Measurements from ENCODE around the gene DGCR2. TPM values are rescaled to one million over a fixed set of nuclear protein-coding genes. Genes with fewer than 3 reads are reported as not detected.

The DGCR2 gene
- total and polyA plus RNA-seq, 2 experiments from 2014 or later: 25.6 to 42.7 TPM

DNA sequence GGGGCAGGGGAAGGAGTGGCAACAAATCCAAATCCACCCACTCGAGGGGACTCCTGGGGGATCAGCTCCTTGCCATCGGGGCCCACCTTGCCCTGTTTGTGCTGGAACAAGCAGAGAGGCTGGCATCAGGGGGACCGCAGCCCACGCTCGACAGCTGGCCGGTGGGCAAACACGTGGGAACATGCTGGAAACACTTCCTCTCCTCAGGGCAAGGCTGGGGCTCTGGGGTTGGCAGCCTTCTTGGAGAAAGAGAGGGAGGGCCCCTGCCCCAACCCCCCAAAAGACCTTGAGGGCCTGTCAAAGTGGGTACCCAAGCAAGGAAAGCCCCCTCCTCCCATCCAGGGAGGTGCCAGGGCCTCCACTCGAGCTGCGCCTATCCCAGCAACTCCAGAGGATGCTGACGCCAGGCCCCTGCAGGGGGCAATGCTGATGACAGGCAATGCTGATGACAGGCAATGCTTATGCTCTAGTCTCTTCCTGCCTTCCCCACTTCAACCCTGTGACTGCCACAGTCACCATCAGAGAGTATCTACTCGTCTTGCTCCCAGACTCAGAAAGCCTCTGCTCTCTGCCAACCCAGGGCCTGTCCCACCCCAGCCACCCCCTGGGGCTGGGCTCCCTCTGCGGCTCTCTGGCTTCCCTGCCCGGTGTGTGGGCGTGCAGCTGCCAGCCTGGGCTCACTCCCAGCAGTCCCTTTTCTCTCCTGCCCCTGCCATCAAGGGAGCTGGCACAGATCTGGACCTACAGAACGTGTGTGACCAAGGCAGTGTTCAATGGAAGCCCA is 16.2 kb upstream of the DGCR2 start:
- Histone ChIP-seq H3K4me2 (ENCODE audit: unreplicated experiment) (no peak overlapping the region), H3K9ac (no peak overlapping the region), H3K27me3 (replicated peaks; ENCODE audit: insufficient read depth) (no peaks in the 10 kb centered on the region), H3K79me2 (ENCODE audit: insufficient read depth) (peaks cover 17% of the 10 kb centered on the region), H3K4me3 (no peak overlapping the region), H3F3A (ENCODE audit: insufficient read depth) (no peaks in the 10 kb centered on the region), H4K20me1 (ENCODE audit: insufficient read depth) (no peaks in the 10 kb centered on the region), H3K4me1 (ENCODE audit: insufficient read depth) (peaks cover 3% of the 10 kb centered on the region), H3K27ac (no peak overlapping the region), H3K9me2 (ENCODE audit: insufficient read depth) (no peaks in the 10 kb centered on the region), H3K36me3 (ENCODE audit: low read depth) (no peaks in the 10 kb centered on the region; the same call in 1 of the 2 replicates), H2AFZ (no peak overlapping the region), H3K9me3 (ENCODE audit: low read depth) (no peaks in the 10 kb centered on the region)
- 69 to 70% methylated on average over 12 to 15 of the region's 15 CpGs for WGBS, 2 experiments (ENCODE audit: low coverage in 1 of 2, low lambda C conversion rate in 2 of 2, missing lambda C conversion rate in 2 of 2)
- no peak for DNase-seq
- in situ Hi-C loops (cut with MboI): no loop called here
- TF ChIP-seq EZH2 (IDR thresholded peaks at IDR 0.05; ENCODE audit: insufficient read depth, poor library complexity, severe bottlenecking) (no peak), EZH2phosphoT487 (IDR thresholded peaks at IDR 0.05; ENCODE audit: insufficient read depth, low read depth) (no peak)

DNA sequence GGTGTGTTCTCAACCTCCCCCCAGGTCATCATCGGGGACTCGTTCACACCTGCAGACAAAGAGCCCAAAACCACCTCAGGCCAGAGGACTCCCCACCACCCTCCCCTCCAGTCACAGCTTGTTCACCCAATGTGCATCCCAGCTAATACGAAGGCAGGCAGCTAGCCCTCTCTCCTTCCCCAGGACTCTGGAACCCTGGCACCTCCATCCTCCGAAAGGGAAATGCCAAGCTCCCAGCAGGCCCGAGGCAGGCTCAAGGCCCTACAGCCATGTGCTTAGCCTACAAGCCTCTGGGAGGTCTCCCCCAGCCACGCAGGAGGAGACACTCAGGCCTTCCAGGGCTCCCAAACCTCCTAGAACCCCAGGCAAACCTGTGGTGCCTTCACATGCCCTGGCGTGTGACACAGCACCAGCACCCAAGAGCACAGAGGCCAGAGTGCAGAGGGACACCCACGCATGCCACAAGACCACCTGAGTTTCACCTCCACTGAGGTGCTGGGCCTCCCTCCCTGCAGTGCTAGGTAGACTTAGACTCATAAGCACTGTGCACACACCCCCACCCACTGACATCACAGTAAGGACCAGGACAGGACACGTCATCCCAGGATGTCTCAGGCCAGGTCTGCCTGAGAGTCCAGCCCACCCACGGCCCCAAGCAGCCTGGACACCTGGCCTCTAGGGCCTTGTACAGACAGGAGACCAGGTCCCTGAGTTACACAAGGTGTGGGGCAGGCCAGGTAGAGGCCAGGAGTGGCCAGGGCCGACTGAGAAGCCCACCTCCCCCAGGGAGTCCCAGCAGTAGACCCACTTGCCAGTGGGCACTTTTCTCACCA is 15.4 kb upstream of the DGCR2 start:
- H3K36me3 ChIP-seq (ENCODE audit: low read depth): no peaks in the 10 kb centered on the region; the same call in 1 of the 2 replicates
- no peak overlapping the region for H3K9ac ChIP-seq
- H3K4me3 ChIP-seq: no peak overlapping the region
- no peaks in the 10 kb centered on the region for H3K9me2 ChIP-seq (ENCODE audit: insufficient read depth)
- H3K27ac ChIP-seq: no peak overlapping the region
- in situ Hi-C loops (cut with MboI): no loop called here
- H3F3A ChIP-seq (ENCODE audit: insufficient read depth): no peaks in the 10 kb centered on the region
- H3K4me1 ChIP-seq (ENCODE audit: insufficient read depth): no peaks in the 10 kb centered on the region
- whole genome bisulfite sequencing, 2 experiments (ENCODE audit: low coverage in 1 of 2, low lambda C conversion rate in 2 of 2, missing lambda C conversion rate in 2 of 2): 86 to 89% methylated on average over 11 of the region's 11 CpGs
- TF ChIP-seq EZH2phosphoT487 (IDR thresholded peaks at IDR 0.05; ENCODE audit: insufficient read depth, low read depth) (no peak), EZH2 (IDR thresholded peaks at IDR 0.05; ENCODE audit: insufficient read depth, poor library complexity, severe bottlenecking) (no peak)
- H2AFZ ChIP-seq: no peak overlapping the region
- H3K9me3 ChIP-seq (ENCODE audit: low read depth): no peaks in the 10 kb centered on the region
- no peak for DNase-seq
- H4K20me1 ChIP-seq (ENCODE audit: insufficient read depth): no peaks in the 10 kb centered on the region
- H3K4me2 ChIP-seq (ENCODE audit: unreplicated experiment): no peak overlapping the region
- no peaks in the 10 kb centered on the region for H3K27me3 ChIP-seq (replicated peaks; ENCODE audit: insufficient read depth)
- peaks cover 8% of the 10 kb centered on the region for H3K79me2 ChIP-seq (ENCODE audit: insufficient read depth)

DNA sequence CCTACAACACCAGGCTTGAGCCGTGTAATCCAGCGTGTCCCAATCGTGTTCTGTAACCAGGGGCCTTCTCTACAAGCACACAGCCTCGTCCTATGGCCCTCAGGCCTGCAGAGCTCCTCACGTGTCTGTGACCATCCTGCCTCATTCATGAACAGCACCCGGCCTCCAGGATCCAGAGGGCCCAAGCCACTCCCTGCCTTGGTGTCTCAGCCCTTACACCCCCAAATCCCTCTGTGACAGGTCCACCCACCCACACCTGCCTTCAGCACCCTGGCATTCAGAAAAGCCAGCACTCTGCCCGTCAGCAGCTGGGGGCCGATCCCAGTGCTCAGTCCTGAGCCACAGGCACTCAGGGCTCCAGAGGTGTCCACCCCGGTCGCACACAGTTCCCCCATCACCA is 14.7 kb upstream of the DGCR2 start:
- TF ChIP-seq EZH2phosphoT487 (IDR thresholded peaks at IDR 0.05; ENCODE audit: insufficient read depth, low read depth) (no peak), EZH2 (IDR thresholded peaks at IDR 0.05; ENCODE audit: insufficient read depth, poor library complexity, severe bottlenecking) (no peak)
- Histone ChIP-seq H3K4me3 (no peak overlapping the region), H3K27me3 (replicated peaks; ENCODE audit: insufficient read depth) (no peaks in the 10 kb centered on the region), H3K9me2 (ENCODE audit: insufficient read depth) (no peaks in the 10 kb centered on the region), H4K20me1 (ENCODE audit: insufficient read depth) (no peaks in the 10 kb centered on the region), H3K9ac (no peak overlapping the region), H3K4me2 (ENCODE audit: unreplicated experiment) (no peak overlapping the region), H2AFZ (no peak overlapping the region), H3K36me3 (ENCODE audit: low read depth) (no peaks in the 10 kb centered on the region; the same call in 1 of the 2 replicates), H3K27ac (no peak overlapping the region), H3K4me1 (ENCODE audit: insufficient read depth) (no peaks in the 10 kb centered on the region), H3F3A (ENCODE audit: insufficient read depth) (no peaks in the 10 kb centered on the region), H3K79me2 (ENCODE audit: insufficient read depth) (peaks cover 2% of the 10 kb centered on the region), H3K9me3 (ENCODE audit: low read depth) (no peaks in the 10 kb centered on the region)
- 95 to 97% methylated on average over 10 of the region's 10 CpGs for WGBS, 2 experiments (ENCODE audit: low coverage in 1 of 2, low lambda C conversion rate in 2 of 2, missing lambda C conversion rate in 2 of 2)
- in situ Hi-C loops (cut with MboI): no loop called here
- DNase-seq: no peak

DNA sequence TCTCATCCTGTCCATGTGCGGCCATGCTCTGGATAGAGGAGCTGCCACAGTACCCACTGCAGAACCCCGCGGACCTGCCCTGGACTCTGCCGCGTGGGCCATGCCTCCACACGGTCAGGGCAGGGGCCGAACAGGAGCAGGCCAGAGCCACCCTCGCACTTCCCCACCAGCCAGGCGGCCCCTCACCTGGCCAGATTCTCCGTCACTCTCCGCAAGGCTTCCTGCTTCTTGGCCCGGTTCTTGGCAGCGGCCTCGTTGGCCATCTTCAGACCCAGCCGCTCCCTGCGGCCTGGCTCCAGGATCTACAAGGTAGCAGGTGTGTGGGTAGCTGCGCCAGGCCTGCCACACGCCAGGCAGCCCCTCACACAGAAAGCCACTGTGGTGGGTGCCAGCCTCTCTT is 12.7 kb upstream of the DGCR2 start:
- H3F3A ChIP-seq (ENCODE audit: insufficient read depth): no peaks in the 10 kb centered on the region
- no peak for DNase-seq
- in situ Hi-C loops (cut with MboI): no loop called here
- no peak for TF ChIP-seq EZH2 (IDR thresholded peaks at IDR 0.05; ENCODE audit: insufficient read depth, poor library complexity, severe bottlenecking)
- TF ChIP-seq EZH2phosphoT487 (IDR thresholded peaks at IDR 0.05; ENCODE audit: insufficient read depth, low read depth): no peak
- no peaks in the 10 kb centered on the region for H3K79me2 ChIP-seq (ENCODE audit: insufficient read depth)
- H3K27ac ChIP-seq: no peak overlapping the region
- WGBS, 2 experiments (ENCODE audit: low coverage in 1 of 2, low lambda C conversion rate in 2 of 2, missing lambda C conversion rate in 2 of 2): 89 to 91% methylated on average over 12 to 18 of the region's 18 CpGs
- H3K36me3 ChIP-seq (ENCODE audit: low read depth): no peaks in the 10 kb centered on the region; the same call in 1 of the 2 replicates
- H2AFZ ChIP-seq: no peak overlapping the region
- no peaks in the 10 kb centered on the region for H3K4me1 ChIP-seq (ENCODE audit: insufficient read depth)
- no peaks in the 10 kb centered on the region for H3K9me2 ChIP-seq (ENCODE audit: insufficient read depth)
- H4K20me1 ChIP-seq (ENCODE audit: insufficient read depth): no peaks in the 10 kb centered on the region
- H3K4me2 ChIP-seq (ENCODE audit: unreplicated experiment): no peak overlapping the region
- H3K27me3 ChIP-seq (replicated peaks; ENCODE audit: insufficient read depth): no peaks in the 10 kb centered on the region
- no peak overlapping the region for H3K9ac ChIP-seq
- no peaks in the 10 kb centered on the region for H3K9me3 ChIP-seq (ENCODE audit: low read depth)
- H3K4me3 ChIP-seq: no peak overlapping the region

Measured in GM23248 (cell line).